ENCODE measurements around the gene ENHO.

DNA sequence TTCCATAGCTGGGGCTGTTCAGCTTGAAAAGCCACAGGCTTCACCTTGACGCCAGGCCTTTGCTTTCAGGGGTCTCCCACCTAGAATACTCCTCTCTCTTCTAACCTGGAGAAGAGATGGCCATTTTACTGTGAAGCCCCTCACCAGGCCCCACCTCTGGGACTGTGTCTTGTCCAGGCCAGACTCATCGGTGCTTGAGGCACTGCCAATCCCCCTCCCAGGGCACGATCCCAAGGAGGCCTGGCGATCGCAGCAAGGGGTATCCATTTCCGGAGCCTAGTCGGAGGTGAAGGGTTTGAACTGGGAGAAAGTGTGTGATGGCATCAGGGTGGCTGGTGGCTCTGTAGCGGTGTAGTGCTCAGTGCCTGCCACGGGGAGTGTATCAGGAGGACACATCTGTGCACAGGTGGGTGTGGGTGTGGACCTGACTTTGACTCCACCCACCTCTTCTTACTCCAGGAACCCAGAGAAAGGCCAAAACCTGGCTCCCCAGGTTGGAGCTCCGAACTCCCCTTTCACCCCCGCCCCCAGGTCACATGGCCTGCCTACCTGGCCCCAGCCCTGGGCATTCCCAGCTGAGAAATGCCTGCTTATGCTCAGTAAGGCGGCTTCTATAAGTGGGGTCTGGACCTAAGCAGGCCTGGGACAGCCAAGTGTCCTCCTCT is 27.4 kb upstream of the ENHO start:
- TF ChIP-seq, protein P1, sequence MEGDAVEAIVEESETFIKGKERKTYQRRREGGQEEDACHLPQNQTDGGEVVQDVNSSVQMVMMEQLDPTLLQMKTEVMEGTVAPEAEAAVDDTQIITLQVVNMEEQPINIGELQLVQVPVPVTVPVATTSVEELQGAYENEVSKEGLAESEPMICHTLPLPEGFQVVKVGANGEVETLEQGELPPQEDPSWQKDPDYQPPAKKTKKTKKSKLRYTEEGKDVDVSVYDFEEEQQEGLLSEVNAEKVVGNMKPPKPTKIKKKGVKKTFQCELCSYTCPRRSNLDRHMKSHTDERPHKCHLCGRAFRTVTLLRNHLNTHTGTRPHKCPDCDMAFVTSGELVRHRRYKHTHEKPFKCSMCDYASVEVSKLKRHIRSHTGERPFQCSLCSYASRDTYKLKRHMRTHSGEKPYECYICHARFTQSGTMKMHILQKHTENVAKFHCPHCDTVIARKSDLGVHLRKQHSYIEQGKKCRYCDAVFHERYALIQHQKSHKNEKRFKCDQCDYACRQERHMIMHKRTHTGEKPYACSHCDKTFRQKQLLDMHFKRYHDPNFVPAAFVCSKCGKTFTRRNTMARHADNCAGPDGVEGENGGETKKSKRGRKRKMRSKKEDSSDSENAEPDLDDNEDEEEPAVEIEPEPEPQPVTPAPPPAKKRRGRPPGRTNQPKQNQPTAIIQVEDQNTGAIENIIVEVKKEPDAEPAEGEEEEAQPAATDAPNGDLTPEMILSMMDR (IDR thresholded peaks at IDR 0.05): no peak
- TF ChIP-seq POLR2A (IDR thresholded peaks at IDR 0.05): no peak

Measured in testis (tissue), 2 donors.